HepG2 (cell line): Measurements from ENCODE around the gene FBXW2. TPM values are rescaled to one million over a fixed set of nuclear protein-coding genes. Genes with fewer than 3 reads are reported as not detected.
A peak's percentile ranks its signal among the peaks of the same experiment; 100 is the strongest.

ENCODE experiments used
- CBFB ChIP-seq: sonication (generic); formaldehyde crosslinking; IDR thresholded peaks from 2 replicates; pipeline ENCODE4 v1.4.0; 2020; ENCODE audit warnings: missing genetic modification reagents
- CBX2 ChIP-seq, 2 experiments: fragments of 200-600 bp in 1 of 2; sonication (generic); formaldehyde crosslinking in 1 of 2; IDR thresholded peaks; 2 replicates each; pipeline versions ENCODE4 v1.7.0 to v1.8.1; 2018 to 2022; ENCODE audit warnings: low read depth in 2 of 2, low read length in 1 of 2, mild to moderate bottlenecking in 1 of 2, missing genetic modification reagents in 1 of 2
- CSRNP2 ChIP-seq: sonication (generic); formaldehyde crosslinking; conservative IDR thresholded peaks from 2 replicates; pipeline ENCODE4 v1.8.0; 2022; ENCODE audit warnings: low read depth, missing genetic modification reagents
- DZIP1 ChIP-seq: sonication (generic); formaldehyde crosslinking; IDR thresholded peaks from 2 replicates; pipeline ENCODE4 v1.5.0; 2020; ENCODE audit warnings: mild to moderate bottlenecking, missing genetic modification reagents
- E2F2 ChIP-seq: sonication (generic); formaldehyde crosslinking; IDR thresholded peaks from 2 replicates; pipeline ENCODE4 v1.4.0; 2020; ENCODE audit warnings: missing genetic modification reagents, borderline replicate concordance
- ERF ChIP-seq: IDR thresholded peaks from 2 replicates; pipeline ENCODE4 v1.6.1; 2018; ENCODE audit warnings: missing biosample characterization, missing genetic modification reagents
- FOXK2 ChIP-seq: fragments of 450-650 bp; IDR thresholded peaks from 2 replicates; pipeline ENCODE4 v1.6.1; 2016
- FOXM1 ChIP-seq: sonication (generic); formaldehyde crosslinking; IDR thresholded peaks from 2 replicates; pipeline ENCODE4 v1.5.0; 2020; ENCODE audit warnings: missing genetic modification reagents
- GLI4 ChIP-seq: sonication (generic); formaldehyde crosslinking; IDR thresholded peaks from 2 replicates; pipeline ENCODE4 v1.5.1; 2020; ENCODE audit warnings: missing genetic modification reagents, mild to moderate bottlenecking, moderate library complexity, borderline replicate concordance
- HBP1 ChIP-seq: IDR thresholded peaks from 2 replicates; pipeline ENCODE4 v1.6.1; 2016; ENCODE audit warnings: low read depth, control low read depth
- JDP2 ChIP-seq: sonication (generic); formaldehyde crosslinking; IDR thresholded peaks from 2 replicates; pipeline ENCODE4 v1.8.1; 2022; ENCODE audit warnings: missing genetic modification reagents, borderline replicate concordance
- KLF12 ChIP-seq: sonication (generic); formaldehyde crosslinking; IDR thresholded peaks from 2 replicates; pipeline ENCODE4 v1.4.0; 2020; ENCODE audit warnings: missing genetic modification reagents, borderline replicate concordance
- PHF5A ChIP-seq: IDR thresholded peaks from one replicate; pipeline ENCODE4 v1.6.1; 2018; ENCODE audit warnings: low read depth, missing genetic modification reagents; ENCODE audit not compliant: unreplicated experiment
- SRF ChIP-seq: IDR thresholded peaks from 2 replicates; pipeline ENCODE4 v1.6.1; 2011; ENCODE audit warnings: mild to moderate bottlenecking, low read depth, low read length, moderate library complexity
- TAF1 ChIP-seq: sonication (generic); formaldehyde crosslinking; IDR thresholded peaks from 2 replicates; pipeline ENCODE4 v1.4.0; 2020; ENCODE audit warnings: missing genetic modification reagents
- ZNF326 ChIP-seq: sonication (generic); formaldehyde crosslinking; IDR thresholded peaks from 2 replicates; pipeline ENCODE4 v1.4.0; 2020; ENCODE audit warnings: missing genetic modification reagents, borderline replicate concordance
- ZNF513 ChIP-seq: sonication (generic); formaldehyde crosslinking; conservative IDR thresholded peaks from 2 replicates; pipeline ENCODE4 v1.5.0; 2020; ENCODE audit warnings: missing genetic modification reagents
- ZNF709 ChIP-seq: sonication (generic); formaldehyde crosslinking; IDR thresholded peaks from 2 replicates; pipeline ENCODE4 v1.5.0; 2020; ENCODE audit warnings: mild to moderate bottlenecking, missing genetic modification reagents
- ZNF782 ChIP-seq: sonication (generic); formaldehyde crosslinking; IDR thresholded peaks from 2 replicates; pipeline ENCODE4 v1.4.0; 2020; ENCODE audit warnings: missing genetic modification reagents, mild to moderate bottlenecking, borderline replicate concordance
- polyA plus RNA-seq, 8 experiments: library from polyadenylated mRNA; depleted of rRNA in 3 of 8; stranded (reverse) in 7 of 8; unstranded in 1 of 8; fragments of >200 nt; fragmentation: Illumina TruSeq in 4 of 8; extraction: Trizol in 4 of 8; gene quantifications; 2 replicates each; pipeline versions ENCODE4 v1.2.1 to v1.2.3, GENCODE V29; 2011 to 2016; ENCODE audit warnings: low read depth in 4 of 8, missing spikeins in 1 of 8, mixed read lengths in 1 of 8; ENCODE audit not compliant: insufficient read depth in 1 of 8
- total RNA-seq, 5 experiments: library from RNA; depleted of rRNA; stranded (reverse); fragments of >200 nt; fragmentation: Illumina TruSeq; extraction: Trizol; gene quantifications; 2 replicates each; pipeline ENCODE4 v1.2.3, GENCODE V29; 2016; ENCODE audit warnings: low read depth in 1 of 5

FBXW2 gene
- total and polyA plus RNA-seq, 2 of the 13 experiments (the other 11 are each of a cell fraction or from before 2014, with no cell fraction given) = 35.4 to 43.1 TPM

- no peak for TF ChIP-seq CBX2 (IDR thresholded peaks at IDR 0.05; ENCODE audit: low read depth, low read length)
- TF ChIP-seq CBX2 (CRISPR knock-in tag; IDR thresholded peaks at IDR 0.05; ENCODE audit: low read depth) = no peak
- TF ChIP-seq E2F2 (CRISPR knock-in tag) = no peak; the same call in 1 of the 2 replicates
- TF ChIP-seq ZNF326 = no peak
- TF ChIP-seq ZNF782 (CRISPR knock-in tag) = no peak; the same call in 1 of the 2 replicates
- no peak for TF ChIP-seq DZIP1 (CRISPR knock-in tag)
- TF ChIP-seq JDP2 = no peak
- TF ChIP-seq PHF5A (CRISPR knock-in tag) = peak; percentile 79
- TF ChIP-seq ERF (CRISPR knock-in tag) = peak; percentile 92
- no peak; the same call in 1 of the 2 replicates for TF ChIP-seq HBP1
- no peak for TF ChIP-seq FOXK2
- peak; percentile 85 for TF ChIP-seq KLF12
- TF ChIP-seq FOXM1 (CRISPR knock-in tag) = peak; percentile 74; the same call in 1 of the 2 replicates
- TF ChIP-seq SRF = 0 out of 2 replicates have a peak, but pooled peaks have one; percentile 43
- TF ChIP-seq GLI4 = no peak; the same call in 1 of the 2 replicates
- TF ChIP-seq TAF1 (CRISPR knock-in tag) = peak; percentile 85
- TF ChIP-seq ZNF709 (CRISPR knock-in tag) = peak; percentile 82; the same call in 1 of the 2 replicates
- peak; percentile 90 for TF ChIP-seq CBFB
- TF ChIP-seq ZNF513 (CRISPR knock-in tag) = 0 out of 2 replicates have a peak, but pooled peaks have one; percentile 31
- no peak for TF ChIP-seq CSRNP2 (CRISPR knock-in tag)
Observed at GRCh38 chr9:120792898-120793765, at the start of gene FBXW2 (continued).
